Heart right ventricle (tissue), 16 donors: ENCODE data around the gene CPAMD8. TPM values are rescaled to one million over a fixed set of nuclear protein-coding genes. Genes with fewer than 3 reads are reported as not detected.

ENCODE experiments used
- ATAC-seq, 8 donors: fragments of 200-7000 bp; cut with Tn5 transposase; one replicate each; pipeline ENCODE4 v1.9.1; 2020; ENCODE audit warnings: mild to moderate bottlenecking in 8 of 8, moderate library complexity in 8 of 8, moderate number of reproducible peaks in 1 of 8
- DNase-seq, 2 donors: peaks; one replicate each; pipeline ENCODE4 v3.0.0-alpha.2; 2020
- H3K27ac ChIP-seq, 10 donors: fragments of 200-600 bp; sonication (generic) in 2 of 10; one replicate each; pipeline versions ENCODE4 v1.5.0 to v1.8.0; 2020 to 2022; ENCODE audit warnings: mild to moderate bottlenecking in 3 of 10
- H3K27me3 ChIP-seq, 7 donors: fragments of 200-600 bp; one replicate each; pipeline ENCODE4 v1.8.0; 2021 to 2022; ENCODE audit warnings: mild to moderate bottlenecking in 2 of 7
- H3K36me3 ChIP-seq, 9 donors: fragments of 200-600 bp; sonication (generic) in 1 of 9; one replicate each; pipeline versions ENCODE4 v1.5.0 to v1.8.0; 2020 to 2022; ENCODE audit warnings: mild to moderate bottlenecking in 2 of 9
- H3K4me1 ChIP-seq, 9 donors: fragments of 200-600 bp; sonication (generic) in 1 of 9; one replicate each; pipeline versions ENCODE4 v1.5.0 to v1.8.0; 2020 to 2022; ENCODE audit warnings: mild to moderate bottlenecking in 4 of 9
- H3K4me3 ChIP-seq, 10 donors: fragments of 200-600 bp; sonication (generic) in 2 of 10; one replicate each; pipeline versions ENCODE4 v1.5.0 to v1.8.0; 2020 to 2022; ENCODE audit warnings: mild to moderate bottlenecking in 7 of 10, moderate library complexity in 2 of 10
- H3K9me3 ChIP-seq, 11 donors: fragments of 200-600 bp in 10 of 11; sonication (generic) in 2 of 11; one replicate each; pipeline versions ENCODE4 v1.5.0 to v1.8.0; 2013 to 2022; ENCODE audit warnings: mild to moderate bottlenecking in 2 of 11, control low read depth in 1 of 11, moderate library complexity in 1 of 11
- WGBS, 2 donors: extraction: QIAGEN DNeasy Blood & Tissue Kit; methylation state at CpG; one replicate each; pipeline ENCODE4 v1.1.7; 2013; ENCODE audit warnings: inconsistent platforms in 1 of 2; 5-methylcytosine and 5-hydroxymethylcytosine counted together
- intact Hi-C, 10 donors: fragments of 100-400 bp; cut with DNase I; formaldehyde crosslinking; loops; one replicate each; pipeline versions ENCODE4 v1.11.1 to v1.14.2; 2022
- polyA plus RNA-seq, 2 donors: library from polyadenylated mRNA; stranded (reverse); fragments of 200-250 nt; gene quantifications; one replicate each; pipeline ENCODE4 v1.2.3, GENCODE V29; 2013
- total RNA-seq, 10 donors: library from RNA; stranded (reverse); fragmentation: NEBNext Ultra II Directional in 3 of 10; extraction: Animal tissue kit (Norgen Biotek cat#: 25700) in 3 of 10; gene quantifications; one replicate each; pipeline versions ENCODE4 v1.2.1 to v1.2.4, GENCODE V29; 2021 to 2023
- TF ChIP-seq, protein P1 (sequence below), 9 donors: fragments of 200-600 bp; sonication (generic) in 2 of 9; IDR thresholded peaks; one replicate each; pipeline versions ENCODE4 v1.5.0 to v1.8.0; 2021 to 2022; ENCODE audit warnings: antibody characterized with exemption in 9 of 9, mild to moderate bottlenecking in 5 of 9, moderate library complexity in 1 of 9
- donor health status: Arrhythmogenic right ventricular cardiomyopathy.
- donor health status: ischemic (EF 13 %, LVEDD 7.1; RV severe dilation, severe dysfunction).
- donor health status: healthy with polysubstance abuse.
- donor health status: DM: no; HTN: yes; CAD: no.
- donor health status: DM: no; HTN: no; CAD: no.
- donor health status: ischemic (EF 25% LVEDD 6.9; RV normal size, moderate dysfunction).
- donor health status: ischemic (EF 25% LVEDD 5.7; RV mildly dilated, moderate dysfunction).
- donor health status: healthy.
- donor health status: DM: yes; HTN: yes; CAD: no.
- donor health status: Ischemic cardiomyopathy.
- donor health status: ischemic (EF 35%, LVEDD 5.7; RV mildly dilated, moderate dysfunction).
- donor health status: nonischemic (EF 11% LVEDD 7.7; RV severe dilation, severe dysfunction).
- donor health status: DM: yes; HTN: yes; CAD: no.
- donor health status: PGD.
- donor health status: ischemic (EF 29% LVEDD 5.4; RV normal size, mild dysfunction).
- donor health status: nonischemic (EF 23%, LVEDD 6.1; RV moderate dilation, normal function).

CPAMD8 gene
- total and polyA plus RNA-seq, 12 donors, result 4.8 to 77.9 (median 10.9) TPM

DNA sequence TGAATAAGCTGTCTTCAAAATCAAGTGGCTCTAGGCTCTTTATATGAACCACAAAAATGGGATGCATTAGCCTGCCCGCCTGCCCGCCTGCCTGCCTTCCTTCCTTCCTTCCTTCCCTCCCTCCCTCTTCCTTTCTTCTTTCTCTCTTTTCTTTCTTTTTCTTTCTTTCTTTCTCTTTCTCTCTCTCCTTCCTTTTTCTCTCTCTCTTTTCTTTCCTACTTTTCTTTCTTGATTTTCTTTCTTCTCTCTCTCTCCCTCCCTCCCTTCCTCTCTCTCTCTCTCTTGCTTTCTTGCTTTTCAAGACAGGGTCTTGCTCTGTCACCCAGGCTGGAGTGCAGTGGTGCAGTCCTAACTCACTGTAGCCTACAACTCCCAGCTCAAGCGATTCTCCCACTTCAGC is 110.9 kb downstream of the CPAMD8 start:
- H3K4me1 ChIP-seq, result no peaks in the 10 kb centered on the region
- peaks cover 0 to 16% (median 0%) of the 10 kb centered on the region in 9 donors for H3K36me3 ChIP-seq
- H3K27me3 ChIP-seq, result no peaks in the 10 kb centered on the region
- ATAC-seq, result no peak
- 56 to 58% methylated on average over 3 of the region's 3 CpGs for WGBS, 2 donors
- H3K4me3 ChIP-seq, result no peak overlapping the region
- no peak for DNase-seq
- intact Hi-C loops, result loop anchor here in 1 of 10 donors (10.0 kb wide), 1 partner anchor 119 kb away; no protein-coding TSS in a partner anchor
- H3K27ac ChIP-seq, result no peak overlapping the region
- TF ChIP-seq, protein P1, sequence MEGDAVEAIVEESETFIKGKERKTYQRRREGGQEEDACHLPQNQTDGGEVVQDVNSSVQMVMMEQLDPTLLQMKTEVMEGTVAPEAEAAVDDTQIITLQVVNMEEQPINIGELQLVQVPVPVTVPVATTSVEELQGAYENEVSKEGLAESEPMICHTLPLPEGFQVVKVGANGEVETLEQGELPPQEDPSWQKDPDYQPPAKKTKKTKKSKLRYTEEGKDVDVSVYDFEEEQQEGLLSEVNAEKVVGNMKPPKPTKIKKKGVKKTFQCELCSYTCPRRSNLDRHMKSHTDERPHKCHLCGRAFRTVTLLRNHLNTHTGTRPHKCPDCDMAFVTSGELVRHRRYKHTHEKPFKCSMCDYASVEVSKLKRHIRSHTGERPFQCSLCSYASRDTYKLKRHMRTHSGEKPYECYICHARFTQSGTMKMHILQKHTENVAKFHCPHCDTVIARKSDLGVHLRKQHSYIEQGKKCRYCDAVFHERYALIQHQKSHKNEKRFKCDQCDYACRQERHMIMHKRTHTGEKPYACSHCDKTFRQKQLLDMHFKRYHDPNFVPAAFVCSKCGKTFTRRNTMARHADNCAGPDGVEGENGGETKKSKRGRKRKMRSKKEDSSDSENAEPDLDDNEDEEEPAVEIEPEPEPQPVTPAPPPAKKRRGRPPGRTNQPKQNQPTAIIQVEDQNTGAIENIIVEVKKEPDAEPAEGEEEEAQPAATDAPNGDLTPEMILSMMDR (IDR thresholded peaks at IDR 0.05), result no peak
- H3K9me3 ChIP-seq, result peaks cover 0 to 66% (median 24%) of the 10 kb centered on the region in 11 donors

DNA sequence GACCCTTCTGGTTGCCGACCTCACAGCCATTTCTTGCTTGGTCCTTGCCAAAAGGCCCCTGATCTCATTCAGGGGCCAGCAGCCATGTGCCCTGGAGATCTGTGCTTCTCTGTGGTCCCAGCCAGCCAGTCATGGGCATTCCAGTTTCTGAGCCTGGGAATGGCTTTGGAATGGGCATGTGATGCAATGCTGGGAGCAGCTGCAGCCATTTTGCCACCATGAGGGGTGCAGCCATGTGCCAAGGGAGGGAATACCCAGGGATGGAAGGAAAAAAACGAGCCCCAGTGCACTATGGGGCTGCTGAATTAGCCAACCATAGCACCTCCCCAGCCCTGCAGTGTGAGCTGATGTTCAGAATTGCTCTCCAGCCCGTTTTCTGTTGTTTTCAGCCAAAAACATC is 111.5 kb downstream of the CPAMD8 start:
- Histone ChIP-seq H3K9me3 (peaks cover 0 to 69% (median 27%) of the 10 kb centered on the region in 11 donors), H3K27ac (no peak overlapping the region), H3K27me3 (no peaks in the 10 kb centered on the region), H3K4me3 (no peak overlapping the region), H3K4me1 (no peaks in the 10 kb centered on the region), H3K36me3 (peaks cover 0 to 16% (median 0%) of the 10 kb centered on the region in 9 donors)
- no peak for ATAC-seq
- intact Hi-C loops, result loop anchor here in 1 of 10 donors (10.0 kb wide), 1 partner anchor 120 kb away; no protein-coding TSS in a partner anchor
- 64 to 77% methylated on average over 3 of the region's 3 CpGs for WGBS, 2 donors
- TF ChIP-seq, protein P1 (IDR thresholded peaks at IDR 0.05), result no peak
- no peak for DNase-seq

DNA sequence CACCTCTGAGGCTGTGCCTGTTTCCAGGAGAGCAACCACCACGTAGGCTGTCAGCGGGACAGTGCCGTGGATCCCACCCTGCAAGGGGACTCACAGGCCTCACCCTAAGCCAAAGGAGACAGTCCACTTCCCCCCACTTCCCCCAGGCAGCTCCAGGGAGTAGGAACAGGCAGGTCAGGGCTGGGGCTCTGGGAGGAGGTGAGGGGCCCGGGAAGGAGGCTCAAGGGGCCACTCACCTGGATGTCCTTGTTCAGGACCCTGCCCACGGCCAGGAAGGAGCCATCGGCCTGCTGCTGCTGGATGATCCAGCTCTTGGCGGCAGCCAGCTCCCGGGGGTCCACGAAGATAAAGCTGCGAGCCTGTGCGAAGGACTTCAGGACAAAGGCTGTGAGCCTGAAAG is 112.2 kb downstream of the CPAMD8 start:
- no peak overlapping the region for H3K27ac ChIP-seq
- intact Hi-C loops, result loop anchor here in 1 of 10 donors (10.0 kb wide), 1 partner anchor 120 kb away; no protein-coding TSS in a partner anchor
- no peak for DNase-seq
- H3K4me3 ChIP-seq, result no peak overlapping the region
- no peaks in the 10 kb centered on the region for H3K4me1 ChIP-seq
- H3K36me3 ChIP-seq, result peaks cover 0 to 16% (median 0%) of the 10 kb centered on the region in 9 donors
- H3K9me3 ChIP-seq, result peaks cover 0 to 62% (median 23%) of the 10 kb centered on the region in 11 donors
- no peak for ATAC-seq
- no peaks in the 10 kb centered on the region for H3K27me3 ChIP-seq
- WGBS, 2 donors, result 80 to 83% methylated on average over 11 of the region's 11 CpGs
- TF ChIP-seq, protein P1 (IDR thresholded peaks at IDR 0.05), result no peak

DNA sequence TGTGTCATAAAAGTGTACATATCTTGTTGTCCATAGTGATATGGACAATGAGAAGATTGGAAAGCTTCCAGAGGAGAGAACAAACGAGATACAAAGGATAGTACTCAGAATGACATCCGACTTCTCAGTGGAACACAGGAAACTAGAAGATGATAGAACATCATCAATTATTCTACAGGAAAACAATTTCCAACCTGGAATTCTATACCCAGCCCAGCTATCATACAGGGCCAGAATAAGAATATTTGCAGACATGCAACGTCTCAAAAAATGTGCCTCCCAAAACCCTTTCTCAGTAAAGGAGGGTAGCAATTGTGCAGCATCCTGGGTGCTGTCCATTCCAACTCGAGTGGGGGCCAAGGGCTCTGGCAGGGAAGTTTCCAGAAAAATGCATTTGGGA is 113.8 kb downstream of the CPAMD8 start:
- H3K9me3 ChIP-seq, result peaks cover 0 to 54% (median 19%) of the 10 kb centered on the region in 11 donors
- H3K27ac ChIP-seq, result no peak overlapping the region
- 76% methylated on average over 4 of the region's 4 CpGs for WGBS, 2 donors
- H3K36me3 ChIP-seq, result peaks cover 0 to 16% (median 0%) of the 10 kb centered on the region in 9 donors
- intact Hi-C loops, result loop anchor here in 1 of 10 donors (10.0 kb wide), 1 partner anchor 122 kb away; no protein-coding TSS in a partner anchor
- no peak overlapping the region for H3K4me3 ChIP-seq
- DNase-seq (no peak), ATAC-seq (no peak)
- no peaks in the 10 kb centered on the region for H3K4me1 ChIP-seq
- H3K27me3 ChIP-seq, result no peaks in the 10 kb centered on the region
- TF ChIP-seq, protein P1 (IDR thresholded peaks at IDR 0.05), result no peak
